DOHH2 (cell line): ENCODE results near the gene RBPMS2.

Experiments used
- H3F3A ChIP-seq: fragments of 200-600 bp; sonication (generic), shearing (Covaris generic); 2 replicates; pipeline ENCODE4 v1.6.0; 2016; ENCODE audit warnings: antibody characterized with exemption, mild to moderate bottlenecking; ENCODE audit not compliant: control insufficient read depth, insufficient read depth
- H3K27ac ChIP-seq: fragments of 200-600 bp; sonication (generic); 2 replicates; pipeline ENCODE4 v1.5.1; 2014; ENCODE audit warnings: low read depth, mild to moderate bottlenecking, low read length, moderate library complexity
- H3K27me3 ChIP-seq: fragments of 200-600 bp; sonication (generic); 2 replicates; pipeline ENCODE4 v1.6.1; 2014; ENCODE audit warnings: mild to moderate bottlenecking, low read length, mixed read lengths; ENCODE audit not compliant: control insufficient read depth
- H3K36me3 ChIP-seq: fragments of 200-600 bp; sonication (generic); 2 replicates; pipeline ENCODE4 v1.6.1; 2014; ENCODE audit warnings: mild to moderate bottlenecking, low read length, moderate library complexity, mixed read lengths; ENCODE audit not compliant: control insufficient read depth
- H3K4me1 ChIP-seq: fragments of 200-600 bp; sonication (generic); 2 replicates; pipeline ENCODE4 v1.6.1; 2014; ENCODE audit warnings: mild to moderate bottlenecking, low read length, mixed read lengths; ENCODE audit not compliant: control insufficient read depth
- H3K4me2 ChIP-seq: fragments of 200-600 bp; sonication (generic); 2 replicates; pipeline ENCODE4 v1.6.0; 2014; ENCODE audit warnings: mild to moderate bottlenecking, low read length, moderate library complexity
- H3K4me3 ChIP-seq: fragments of 200-600 bp; sonication (generic); 2 replicates; pipeline ENCODE4 v1.5.1; 2014; ENCODE audit warnings: mild to moderate bottlenecking, low read length, mixed read lengths
- H3K79me2 ChIP-seq: fragments of 200-600 bp; sonication (generic); 2 replicates; pipeline ENCODE4 v1.6.1; 2014; ENCODE audit warnings: mild to moderate bottlenecking, low read length, mixed read lengths; ENCODE audit not compliant: control insufficient read depth
- H3K9me2 ChIP-seq: fragments of 200-600 bp; sonication (generic); replicated peaks from 2 replicates; pipeline ENCODE4 v1.6.1; 2014; ENCODE audit warnings: mild to moderate bottlenecking, low read length, mixed read lengths; ENCODE audit not compliant: control insufficient read depth
- H3K9me3 ChIP-seq: fragments of 200-600 bp; sonication (generic); 2 replicates; pipeline ENCODE4 v1.6.1; 2014; ENCODE audit warnings: antibody characterized with exemption, low read length, mixed read lengths; ENCODE audit not compliant: control insufficient read depth, insufficient read depth
- H4K20me1 ChIP-seq: fragments of 200-600 bp; sonication (generic); 2 replicates; pipeline ENCODE4 v1.6.0; 2014; ENCODE audit warnings: low read depth, mild to moderate bottlenecking, antibody characterized with exemption, low read length, moderate library complexity; ENCODE audit not compliant: control insufficient read depth, insufficient read depth
- CTCF ChIP-seq: fragments of 200-600 bp; sonication (generic); IDR thresholded peaks from one replicate; pipeline ENCODE4 v1.5.1; 2014; ENCODE audit warnings: antibody characterized with exemption, mild to moderate bottlenecking, low read depth, low read length; ENCODE audit not compliant: poor library complexity, severe bottlenecking
- EZH2phosphoT487 ChIP-seq: fragments of 200-600 bp; sonication (generic); IDR thresholded peaks from 2 replicates; pipeline ENCODE4 v1.6.1; 2017; ENCODE audit warnings: borderline replicate concordance, mild to moderate bottlenecking, antibody characterized with exemption, low read length, moderate library complexity, mixed read lengths

The RBPMS2 gene

DNA sequence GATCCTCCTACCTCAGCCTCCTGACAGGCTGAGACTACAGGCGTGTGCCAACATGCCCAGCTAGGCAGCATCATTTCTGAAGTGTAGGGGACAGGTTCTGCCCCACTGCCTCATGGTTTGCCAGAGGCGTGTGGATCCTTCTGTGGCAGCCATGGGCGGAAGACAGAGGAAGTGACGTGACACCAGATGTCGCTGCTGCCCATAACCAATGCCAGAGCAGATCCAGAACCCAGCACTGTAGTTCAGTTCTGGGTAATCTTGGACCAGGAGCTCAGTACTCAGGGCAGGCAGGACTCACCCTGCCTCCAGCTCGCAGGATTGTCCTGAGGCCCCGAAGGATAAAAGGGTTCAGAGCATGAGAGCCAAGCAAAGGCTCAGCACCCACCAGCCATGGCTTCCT is 8.2 kb downstream of the RBPMS2 start:
- no peaks in the 10 kb centered on the region for H3K79me2 ChIP-seq
- TF ChIP-seq EZH2phosphoT487, result no peak
- peak; percentile 13 for TF ChIP-seq CTCF

GRCh38 chr15:64766058-64766457 is 9.3 kb downstream of the RBPMS2 start:
- TF ChIP-seq EZH2phosphoT487 (no peak), CTCF (no peak)
- H3F3A ChIP-seq, result no peaks in the 10 kb centered on the region
- no peaks in the 10 kb centered on the region for H4K20me1 ChIP-seq
- H3K79me2 ChIP-seq, result no peaks in the 10 kb centered on the region
- no peaks in the 10 kb centered on the region for H3K9me3 ChIP-seq
- H3K27ac ChIP-seq, result no peak overlapping the region
- H3K4me2 ChIP-seq, result no peak overlapping the region
- H3K27me3 ChIP-seq, result peaks cover 4% of the 10 kb centered on the region; the same call in 1 of the 2 replicates
- no peaks in the 10 kb centered on the region for H3K4me1 ChIP-seq
- H3K4me3 ChIP-seq, result no peak overlapping the region
- H3K36me3 ChIP-seq, result no peaks in the 10 kb centered on the region
- H3K9me2 ChIP-seq, result no peaks in the 10 kb centered on the region

More for the DNA sequence above, 8.2 kb downstream of the RBPMS2 start:
- Histone ChIP-seq H3K4me1 (no peaks in the 10 kb centered on the region), H3K4me2 (no peak overlapping the region), H3F3A (no peaks in the 10 kb centered on the region), H3K27ac (no peak overlapping the region), H3K9me2 (no peaks in the 10 kb centered on the region), H3K9me3 (no peaks in the 10 kb centered on the region), H3K27me3 (peaks cover 8% of the 10 kb centered on the region), H3K4me3 (no peak overlapping the region), H4K20me1 (no peaks in the 10 kb centered on the region), H3K36me3 (no peaks in the 10 kb centered on the region)

- Histone ChIP-seq H3K9me2 (no peaks in the 10 kb centered on the region), H3K36me3 (no peaks in the 10 kb centered on the region), H3K27ac (no peak overlapping the region), H4K20me1 (no peaks in the 10 kb centered on the region), H3K79me2 (no peaks in the 10 kb centered on the region), H3F3A (no peaks in the 10 kb centered on the region), H3K4me2 (no peak overlapping the region), H3K9me3 (no peaks in the 10 kb centered on the region), H3K4me1 (no peaks in the 10 kb centered on the region), H3K4me3 (no peak overlapping the region), H3K27me3 (no peaks in the 10 kb centered on the region)
- TF ChIP-seq CTCF, result no peak
- TF ChIP-seq EZH2phosphoT487, result no peak
Observed at GRCh38 chr15:64763874-64764273, 11.5 kb downstream of the RBPMS2 start.
